Left colon (tissue), 2 donors: Measurements from ENCODE around the gene LACC1. TPM values are rescaled to one million over a fixed set of nuclear protein-coding genes. Genes with fewer than 3 reads are reported as not detected.
A peak's percentile ranks its signal among the peaks of the same experiment; 100 is the strongest.

Experiments used
- ATAC-seq: fragments of 200-7000 bp; cut with Tn5 transposase; one replicate; pipeline ENCODE4 v1.9.1; 2020; ENCODE audit warnings: mild to moderate bottlenecking, moderate library complexity
- DNase-seq, 2 donors: peaks; one replicate each; pipeline ENCODE4 v3.0.0-alpha.2; 2020
- intact Hi-C, 2 donors: fragments of 100-400 bp; cut with DNase I in 1 of 2; cut with micrococcal nuclease in 1 of 2; formaldehyde crosslinking; loops; one replicate each; pipeline versions ENCODE4 v1.11.2 to v1.14.0; 2022; cut with DNase I, micrococcal nuclease
- total RNA-seq, 2 donors: library from RNA; stranded (reverse); fragmentation: NEBNext Ultra II Directional; extraction: Animal tissue kit (Norgen Biotek cat#: 25700); gene quantifications; one replicate each; pipeline ENCODE4 v1.2.1, GENCODE V29; 2021
- donor health status: DM: no; HTN: no; CAD: no.
- donor health status: DM: yes; HTN: yes; CAD: no.

Gene LACC1
- total RNA-seq, 2 donors from 2014 or later, result 10.8 to 11.9 TPM

DNA sequence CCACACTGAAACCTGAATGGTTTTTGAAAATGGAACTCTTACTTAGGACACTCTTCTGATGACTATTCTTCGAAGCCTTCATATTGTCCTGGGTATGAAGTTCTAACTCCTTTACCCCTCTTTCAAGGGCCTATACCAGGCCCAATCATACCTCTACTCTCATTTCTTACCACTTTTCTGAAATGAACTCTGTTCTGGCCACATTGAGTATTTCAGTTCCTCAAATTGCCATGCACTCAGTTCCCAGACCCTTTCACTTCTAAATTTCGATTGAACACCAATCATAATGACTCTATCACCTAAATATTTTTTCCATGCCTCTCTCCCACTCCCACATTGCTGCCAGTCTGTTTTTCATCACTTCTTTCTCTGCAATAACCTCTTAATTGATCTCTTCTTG lies 53.7 kb downstream of the LACC1 start:
- DNase-seq (no peak), ATAC-seq (no peak)
- intact Hi-C loops, result no loop called here

DNA sequence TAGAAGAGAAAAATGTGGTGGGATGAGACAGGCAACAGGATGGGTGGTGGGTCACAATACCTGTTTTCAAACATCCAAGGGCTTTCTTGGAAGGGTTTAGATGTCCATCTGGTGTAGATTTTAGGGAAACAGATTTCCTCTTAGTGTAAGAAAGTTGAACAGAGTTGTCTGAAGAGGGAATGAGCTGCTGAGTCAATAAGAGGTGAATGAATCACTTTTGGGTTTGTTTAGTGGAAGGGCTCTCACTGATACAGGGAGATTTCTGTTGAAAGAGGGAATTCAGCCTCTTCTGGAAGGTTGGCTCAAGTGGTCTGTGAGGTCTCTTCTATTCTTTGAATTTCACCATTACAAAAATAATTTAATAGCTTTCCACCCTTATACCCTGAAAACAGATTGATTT lies 54.6 kb downstream of the LACC1 start:
- no peak for ATAC-seq
- intact Hi-C loops, result no loop called here
- no peak for DNase-seq

DNA sequence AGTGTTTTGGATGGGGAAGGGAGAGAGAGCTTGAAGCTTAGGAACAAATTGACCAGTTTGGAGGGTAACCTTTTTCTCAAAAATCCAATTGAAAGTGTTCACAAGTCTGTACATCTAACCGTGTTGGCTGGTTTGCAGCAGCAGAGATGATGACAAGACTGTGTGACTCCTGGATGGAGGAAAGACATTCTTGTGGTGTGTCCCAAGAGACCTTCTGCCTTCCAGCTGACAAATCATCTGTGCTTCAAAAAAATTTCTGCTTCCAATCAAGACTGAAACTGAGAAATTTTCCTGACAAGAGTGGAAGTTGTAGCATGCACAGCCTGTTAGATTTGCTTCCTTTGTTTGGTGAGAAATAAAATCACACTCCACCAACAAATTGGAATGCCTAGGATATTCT lies 56.2 kb downstream of the LACC1 start:
- intact Hi-C loops, result no loop called here
- no peak for ATAC-seq
- no peak for DNase-seq

DNA sequence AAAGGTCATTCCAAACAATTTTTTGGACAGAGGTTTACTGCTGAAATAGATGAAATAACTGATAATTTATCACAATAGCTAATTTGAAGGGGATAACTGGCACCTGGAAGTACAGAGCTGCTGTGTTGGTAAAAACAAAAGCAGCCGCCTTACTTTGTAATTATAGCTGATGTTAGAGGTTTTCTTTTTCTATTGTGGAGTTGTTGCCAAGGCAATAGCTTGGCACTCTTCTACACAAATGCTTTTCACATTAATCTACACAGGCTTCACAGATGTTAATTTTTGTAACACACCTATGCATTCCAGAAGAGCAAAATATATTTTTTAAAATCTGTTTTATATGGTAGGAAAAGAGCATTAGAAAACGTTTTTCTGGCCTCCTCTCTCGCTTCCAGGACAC lies 56.9 kb downstream of the LACC1 start:
- ATAC-seq, result no peak
- DNase-seq, result no peak
- intact Hi-C loops, result no loop called here

DNA sequence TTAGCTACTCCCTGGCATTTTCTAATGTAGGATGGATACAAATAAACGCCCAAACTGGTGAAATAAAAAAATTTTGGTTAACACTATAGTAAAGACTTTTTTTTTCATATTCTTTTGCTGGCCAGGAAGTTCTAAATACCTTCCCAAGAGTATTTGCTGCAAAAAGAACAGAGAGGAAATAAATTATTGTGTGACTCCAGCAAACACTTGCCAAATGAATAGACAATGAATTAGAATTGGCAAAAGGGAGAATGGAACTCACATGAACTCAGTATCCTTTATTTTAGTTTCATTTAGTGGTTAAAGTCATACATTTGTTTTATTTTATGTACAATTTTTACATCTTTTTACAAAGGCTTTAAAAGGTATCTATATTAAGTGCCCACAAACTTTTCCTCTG lies 58.1 kb downstream of the LACC1 start:
- DNase-seq, result no peak
- ATAC-seq, result no peak
- intact Hi-C loops, result no loop called here

DNA sequence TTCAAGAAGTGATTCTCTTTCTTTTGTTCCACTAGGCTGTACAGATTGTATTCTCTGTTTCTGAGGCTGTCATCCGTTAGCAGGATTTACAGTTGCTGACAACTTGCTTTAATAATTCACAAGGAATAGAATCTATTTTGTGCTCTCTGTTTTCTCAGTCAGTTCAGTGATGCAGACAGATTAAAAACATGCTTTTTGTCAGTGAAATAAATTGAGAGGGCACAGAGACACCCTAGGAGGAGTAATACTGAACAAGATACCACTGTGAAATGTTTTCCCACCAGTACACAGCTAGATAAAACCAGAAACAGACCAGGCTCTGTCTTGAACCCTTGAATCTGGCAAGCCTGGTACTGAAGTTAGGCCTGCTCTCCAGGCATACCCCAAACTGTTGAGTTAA lies 58.7 kb downstream of the LACC1 start:
- intact Hi-C loops, result no loop called here

DNA sequence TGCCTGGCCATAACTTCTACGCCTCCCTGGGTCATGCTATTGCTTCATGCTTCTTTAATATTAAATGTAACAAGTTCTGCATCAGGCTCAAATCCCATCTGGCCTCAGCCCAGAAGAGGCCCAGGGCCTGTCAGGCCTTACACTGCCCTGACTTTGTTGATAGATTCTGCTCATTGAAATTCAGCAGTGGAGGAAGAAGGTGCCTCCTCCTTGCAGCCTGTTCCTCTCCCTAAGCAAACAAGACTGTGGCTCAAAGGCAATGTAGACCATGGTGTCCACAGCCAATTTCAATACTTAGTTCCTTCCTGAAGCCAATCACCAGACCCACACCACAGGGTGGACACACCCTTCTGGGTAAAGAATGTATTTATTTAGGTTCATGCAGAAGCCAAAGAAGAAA lies 59.4 kb downstream of the LACC1 start:
- DNase-seq, result peak in 1 of 2 donors; percentile 3
- ATAC-seq, result peak; percentile 100
- intact Hi-C loops, result no loop called here

More for the DNA sequence above, 58.7 kb downstream of the LACC1 start:
- no peak for ATAC-seq
- DNase-seq, result no peak

DNA sequence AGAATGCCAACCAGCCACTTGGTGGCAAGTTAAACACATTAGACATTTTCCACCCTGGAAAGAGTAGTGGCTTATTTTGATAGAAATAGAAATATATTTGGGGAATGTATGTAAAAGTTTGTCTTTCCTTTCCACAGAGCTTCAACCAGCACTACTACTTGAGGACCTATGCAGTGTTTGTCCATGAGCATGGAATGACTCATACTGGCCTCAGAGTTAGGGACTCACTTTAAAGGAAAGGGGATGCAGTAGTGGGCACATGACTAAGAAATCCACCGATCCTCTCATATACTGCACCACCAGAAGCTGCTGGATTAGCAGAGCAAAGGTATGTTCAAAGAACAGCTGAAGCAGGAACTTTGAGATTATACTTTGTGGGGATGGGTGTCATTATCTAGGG lies 62.6 kb downstream of the LACC1 start:
- ATAC-seq (no peak), DNase-seq (no peak)
- intact Hi-C loops, result no loop called here

Other genes starting within 250 kb of the LACC1 start
- under 1 TPM; 0.09 to 0.87 TPM for gene ENOX1, start 92.9 kb upstream of the LACC1 start, total RNA-seq
- gene CCDC122, start 164 bp upstream of the LACC1 start, total RNA-seq, result 1 to 10 TPM; 5.4 to 9.1 TPM